ENCODE data around the gene METAP1D.

GRCh38 chr2:172109256-172109987 lies 109.7 kb downstream of the METAP1D start:
- TF ChIP-seq CTCF (IDR thresholded peaks at IDR 0.05) (no peak), POLR2A (IDR thresholded peaks at IDR 0.05) (no peak)
